A673 (cell line): ENCODE measurements around the gene ZNF57.

Experiments used
- EZH2 ChIP-seq: fragments of 200-600 bp; sonication (generic); IDR thresholded peaks from 2 replicates; pipeline ENCODE4 v1.6.1; 2017; ENCODE audit warnings: borderline replicate concordance, low read depth, mild to moderate bottlenecking, mixed read lengths, antibody characterized with exemption, low read length; ENCODE audit not compliant: poor library complexity, severe bottlenecking
- TF ChIP-seq, protein P1 (sequence below): fragments of 300-800, 200-600 bp; sonication (generic); conservative IDR thresholded peaks from 2 replicates; pipeline ENCODE4 v1.5.1; 2017; ENCODE audit warnings: low read depth, mild to moderate bottlenecking, antibody characterized with exemption, low read length, moderate library complexity, mixed read lengths

DNA sequence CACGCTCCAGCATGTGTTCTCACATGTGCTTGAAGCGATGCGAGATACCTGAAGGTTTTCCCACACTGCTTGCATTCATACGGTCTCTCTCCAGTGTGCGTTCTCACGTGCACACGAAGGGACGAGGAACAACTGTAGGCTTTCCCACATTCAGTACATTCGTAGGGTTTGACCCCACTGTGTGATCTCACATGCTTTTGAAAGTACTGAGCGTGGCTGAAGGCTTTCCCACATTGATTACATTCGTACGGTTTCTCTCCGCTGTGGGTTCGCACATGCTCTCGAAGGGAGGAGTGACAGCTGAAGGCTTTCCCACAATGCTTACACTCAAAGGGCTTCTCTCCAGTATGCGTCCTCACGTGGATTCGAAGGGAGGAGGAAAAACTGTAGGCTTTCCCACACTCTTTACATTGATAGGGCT lies 32.8 kb downstream of the ZNF57 start:
- TF ChIP-seq, protein P1, sequence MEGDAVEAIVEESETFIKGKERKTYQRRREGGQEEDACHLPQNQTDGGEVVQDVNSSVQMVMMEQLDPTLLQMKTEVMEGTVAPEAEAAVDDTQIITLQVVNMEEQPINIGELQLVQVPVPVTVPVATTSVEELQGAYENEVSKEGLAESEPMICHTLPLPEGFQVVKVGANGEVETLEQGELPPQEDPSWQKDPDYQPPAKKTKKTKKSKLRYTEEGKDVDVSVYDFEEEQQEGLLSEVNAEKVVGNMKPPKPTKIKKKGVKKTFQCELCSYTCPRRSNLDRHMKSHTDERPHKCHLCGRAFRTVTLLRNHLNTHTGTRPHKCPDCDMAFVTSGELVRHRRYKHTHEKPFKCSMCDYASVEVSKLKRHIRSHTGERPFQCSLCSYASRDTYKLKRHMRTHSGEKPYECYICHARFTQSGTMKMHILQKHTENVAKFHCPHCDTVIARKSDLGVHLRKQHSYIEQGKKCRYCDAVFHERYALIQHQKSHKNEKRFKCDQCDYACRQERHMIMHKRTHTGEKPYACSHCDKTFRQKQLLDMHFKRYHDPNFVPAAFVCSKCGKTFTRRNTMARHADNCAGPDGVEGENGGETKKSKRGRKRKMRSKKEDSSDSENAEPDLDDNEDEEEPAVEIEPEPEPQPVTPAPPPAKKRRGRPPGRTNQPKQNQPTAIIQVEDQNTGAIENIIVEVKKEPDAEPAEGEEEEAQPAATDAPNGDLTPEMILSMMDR: no peak
- no peak for TF ChIP-seq EZH2
